Psoas muscle (tissue), 8 donors: ENCODE data around the gene CNTFR. TPM values are rescaled to one million over a fixed set of nuclear protein-coding genes. Genes with fewer than 3 reads are reported as not detected.
"Not testable (repeated sequence)": the region's sequence is repeated elsewhere in the genome, so short reads cannot be mapped to it uniquely, and the experiment has no call there.

Source experiments
- ATAC-seq, 4 donors: fragments of 200-7000 bp; cut with Tn5 transposase; one replicate each; pipeline ENCODE4 v1.9.1; 2020; ENCODE audit warnings: moderate library complexity in 3 of 4, mild to moderate bottlenecking in 2 of 4
- DNase-seq, 2 donors: peaks; one replicate each; pipeline ENCODE4 v3.0.0-alpha.2; 2020
- H3K27ac ChIP-seq: fragments of 200-600 bp; one replicate; pipeline ENCODE4 v1.8.0; 2022
- H3K27me3 ChIP-seq, 3 donors: fragments of 200-600 bp in 1 of 3; one replicate each; pipeline versions ENCODE4 v1.6.1 to v1.8.0; 2013 to 2022; ENCODE audit warnings: low read length in 2 of 3, mild to moderate bottlenecking in 2 of 3, moderate library complexity in 1 of 3; ENCODE audit not compliant: insufficient read depth in 3 of 3
- H3K36me3 ChIP-seq, 2 donors: fragments of 200-600 bp in 1 of 2; one replicate each; pipeline versions ENCODE4 v1.6.1 to v1.8.0; 2013 to 2022; ENCODE audit warnings: low read depth in 1 of 2, mild to moderate bottlenecking in 1 of 2, moderate library complexity in 1 of 2; ENCODE audit not compliant: insufficient read depth in 1 of 2
- H3K4me1 ChIP-seq: fragments of 200-600 bp; one replicate; pipeline ENCODE4 v1.8.0; 2022
- H3K4me3 ChIP-seq: fragments of 200-600 bp; one replicate; pipeline ENCODE4 v1.8.0; 2022; ENCODE audit warnings: mild to moderate bottlenecking
- H3K9me3 ChIP-seq: fragments of 200-600 bp; one replicate; pipeline ENCODE4 v1.8.0; 2022
- CTCF ChIP-seq: fragments of 200-600 bp; IDR thresholded peaks from one replicate; pipeline ENCODE4 v1.8.0; 2022; ENCODE audit warnings: antibody characterized with exemption
- WGBS, 3 donors: extraction: QIAGEN DNeasy Blood & Tissue Kit; methylation state at CpG; one replicate each; pipeline versions ENCODE4 v1.1.6 to v1.1.7; 2013; 5-methylcytosine and 5-hydroxymethylcytosine counted together
- intact Hi-C, 2 donors: fragments of 100-400 bp; cut with DNase I; formaldehyde crosslinking; loops; one replicate each; pipeline versions ENCODE4 v1.11.0 to v1.14.2; 2022
- long read RNA-seq, 2 donors: library from polyadenylated mRNA; unstranded; transcript quantifications; one replicate each; pipeline ENCODE4 v2.0.0, GENCODE V29; 2021
- polyA plus RNA-seq, 3 donors: library from polyadenylated mRNA; stranded (reverse); fragments of 200-250 nt; gene quantifications; one replicate each; pipeline ENCODE4 v1.2.3, GENCODE V29; 2013
- total RNA-seq, 4 donors: library from RNA; stranded (reverse); fragmentation: NEBNext Ultra II Directional in 2 of 4; extraction: Animal tissue kit (Norgen Biotek cat#: 25700) in 2 of 4; gene quantifications; one replicate each; pipeline versions ENCODE4 v1.2.1 to v1.2.4, GENCODE V29; 2021 to 2023
- donor health status: healthy with polysubstance abuse.
- donor health status: DM: no; HTN: no; CAD: no; lungs with moderate emphysema.
- donor health status: Bipolar disorder and iron deficiency.
- donor health status: healthy.
- donor health status: DM: yes; HTN: yes; CAD: no.
- donor health status: DM: no; HTN: no; CAD: no.
- donor health status: DM: no; HTN: no; CAD: no.
- donor health status: DM: yes; HTN: yes; CAD: no.

CNTFR gene, protein sequence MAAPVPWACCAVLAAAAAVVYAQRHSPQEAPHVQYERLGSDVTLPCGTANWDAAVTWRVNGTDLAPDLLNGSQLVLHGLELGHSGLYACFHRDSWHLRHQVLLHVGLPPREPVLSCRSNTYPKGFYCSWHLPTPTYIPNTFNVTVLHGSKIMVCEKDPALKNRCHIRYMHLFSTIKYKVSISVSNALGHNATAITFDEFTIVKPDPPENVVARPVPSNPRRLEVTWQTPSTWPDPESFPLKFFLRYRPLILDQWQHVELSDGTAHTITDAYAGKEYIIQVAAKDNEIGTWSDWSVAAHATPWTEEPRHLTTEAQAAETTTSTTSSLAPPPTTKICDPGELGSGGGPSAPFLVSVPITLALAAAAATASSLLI
- total RNA-seq = 10 to 100 TPM; 32.3 to 85.1 (median 54.7) TPM
- polyA plus RNA-seq = 10 to 100 TPM; 59.9 to 97.4 (median 64.4) TPM
- long read RNA-seq, donor 1, transcript CNTFR-202 (10 exons, 2,052 nt) = major isoform, 10 of 16 reads
- long read RNA-seq, donor 1, partial matches to known transcripts = 3 of 16 reads
- long read RNA-seq, donor 1, other reads (novel, unspliced or antisense) = 3 of 16 reads
- long read RNA-seq, donor 2, transcript CNTFR-202 (10 exons, 2,052 nt) = major isoform, 17 of 66 reads
- long read RNA-seq, donor 2, partial matches to known transcripts = 18 of 66 reads
- long read RNA-seq, donor 2, other reads (novel, unspliced or antisense) = 27 of 66 reads

- ATAC-seq (peak; percentile 28 to 61 (median 50)), DNase-seq (peak; percentile 71 to 88)
- Histone ChIP-seq H3K4me1 (peaks cover 59% of the 10 kb centered on the region), H3K36me3 (no peaks in the 10 kb centered on the region), H3K27ac (peak within 1 kb of the TSS; percentile 76), H3K27me3 (no peaks in the 10 kb centered on the region), H3K4me3 (peak within 1 kb of the TSS; percentile 80), H3K9me3 (no peaks in the 10 kb centered on the region)
- 1 to 6% (median 1%) methylated on average over 37 to 104 of the region's 104 CpGs for WGBS, 3 donors
- intact Hi-C loops = loop anchor here in 1 of 2 donors (2.0 to 5.0 kb wide), 2 partner anchors 43 to 258 kb away; no protein-coding TSS in a partner anchor
- TF ChIP-seq CTCF = no peak
Measured at GRCh38 chr9:34589636-34590380, at the start of gene CNTFR. Gene CNTFR (minus strand): TSS chr9:34589724. CDS start chr9:34568981, 20,743 bp downstream.

DNA sequence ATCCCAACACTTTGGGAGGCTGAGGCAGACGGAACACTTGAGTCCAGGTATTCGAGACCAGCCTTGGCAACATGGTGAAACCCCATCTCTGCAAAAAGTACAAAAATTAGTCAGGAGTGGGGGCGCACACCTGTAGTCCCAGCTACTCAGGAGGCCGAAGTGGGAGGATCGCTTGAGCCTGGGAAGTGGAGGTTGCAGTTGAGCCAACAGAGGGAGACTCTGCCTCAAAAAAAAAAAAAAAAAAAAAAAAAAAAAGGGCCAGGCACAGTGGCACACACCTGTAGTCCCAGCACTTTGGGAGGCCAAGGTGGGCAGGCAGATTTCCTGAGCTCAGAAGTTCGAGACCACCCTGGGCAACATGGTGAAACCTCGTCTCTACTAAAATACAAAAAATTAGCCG lies 49.8 kb upstream of the CNTFR start:
- H3K27me3 ChIP-seq, intact Hi-C loops, ATAC-seq, H3K27ac ChIP-seq, H3K9me3 ChIP-seq, H3K4me3 ChIP-seq: not testable (repeated sequence)
- WGBS, 3 donors = 85 to 91% (median 90%) methylated on average over 8 of the region's 8 CpGs
- Histone ChIP-seq H3K4me1 (peaks cover 22% of the 10 kb centered on the region), H3K36me3 (peaks cover 0 to 12% of the 10 kb centered on the region in 2 donors)
- peak in 1 of 2 donors; percentile 2 for DNase-seq

DNA sequence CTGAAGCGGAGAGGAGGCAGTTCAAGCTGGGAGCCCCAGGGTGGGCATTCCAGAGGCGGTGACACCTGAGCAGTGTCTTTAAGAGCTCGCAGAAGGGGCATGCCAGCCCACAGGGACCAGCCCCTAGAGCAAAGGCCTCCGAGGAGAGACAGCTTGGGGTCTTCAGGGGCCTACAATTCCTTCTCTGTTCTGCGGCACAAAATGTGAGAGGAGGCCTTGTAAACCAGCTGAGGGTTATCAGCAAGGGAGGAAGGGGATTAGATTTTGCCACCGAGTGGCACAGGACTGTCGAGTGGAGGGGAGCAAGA lies 48.6 kb upstream of the CNTFR start:
- no peak for ATAC-seq
- TF ChIP-seq CTCF = no peak
- intact Hi-C loops = no loop called here

DNA sequence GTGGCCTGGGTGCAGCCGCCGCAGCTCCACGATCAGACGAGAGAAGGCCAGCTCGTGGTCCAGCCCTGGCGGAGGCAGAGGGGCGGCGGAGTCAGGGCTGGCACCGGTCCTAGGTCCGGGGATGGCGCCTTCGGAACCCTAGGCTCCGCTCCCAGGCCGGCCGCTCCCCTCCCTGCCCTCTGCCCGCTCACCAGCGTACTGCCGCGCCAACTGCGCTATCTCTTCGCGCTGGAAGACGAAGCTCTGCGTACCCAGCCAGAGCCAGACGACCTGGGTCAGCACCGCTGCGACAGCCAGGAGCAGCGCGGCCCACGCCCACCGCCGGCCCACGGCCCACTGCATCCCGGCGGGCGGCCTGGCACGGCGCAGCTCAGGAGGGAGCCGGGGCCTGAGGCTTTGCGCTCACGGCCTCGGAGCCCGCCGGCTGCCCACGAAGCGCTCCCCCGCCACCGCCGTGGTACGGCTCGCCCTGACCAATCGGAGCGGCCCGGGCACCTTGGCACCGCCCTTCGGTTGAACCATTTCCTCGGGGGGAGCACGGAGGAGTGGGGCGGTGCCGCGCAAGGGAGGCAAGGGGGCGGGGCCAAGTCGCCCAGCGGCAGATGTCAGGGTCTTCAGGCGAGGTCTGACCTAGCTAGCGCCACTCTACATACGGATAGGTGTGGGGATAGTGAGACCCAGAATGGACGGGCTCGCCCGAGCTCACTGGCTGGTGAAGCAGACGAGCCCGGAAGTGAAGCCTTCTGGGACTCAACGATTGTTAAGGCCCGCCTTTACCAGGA lies 48.0 kb upstream of the CNTFR start, which contains the start of gene SIGMAR1:
Gene SIGMAR1 (minus strand): TSS at position 432 of the 782 bp plus-strand sequence. CDS start 90 bp downstream, at position 342.
- peaks cover 0 to 12% of the 10 kb centered on the region in 2 donors for H3K36me3 ChIP-seq
- H3K27me3 ChIP-seq = no peaks in the 10 kb centered on the region
- intact Hi-C loops = no loop called here
- H3K4me1 ChIP-seq = peaks cover 26% of the 10 kb centered on the region
- 0 to 1% (median 1%) methylated on average over 54 to 74 of the region's 74 CpGs for WGBS, 3 donors
- H3K27ac ChIP-seq = peak within 1 kb of the TSS; percentile 91
- DNase-seq (peak; percentile 96 to 97), ATAC-seq (peak; percentile 95 to 97 (median 96))
- H3K4me3 ChIP-seq = peak within 1 kb of the TSS; percentile 94
- no peak for TF ChIP-seq CTCF
- no peaks in the 10 kb centered on the region for H3K9me3 ChIP-seq

More for the DNA sequence above, 48.6 kb upstream of the CNTFR start:
- Histone ChIP-seq H3K27me3 (no peaks in the 10 kb centered on the region), H3K4me1 (peaks cover 26% of the 10 kb centered on the region), H3K27ac (peak overlapping the region; percentile 91), H3K4me3 (peak overlapping the region; percentile 94), H3K36me3 (peaks cover 0 to 12% of the 10 kb centered on the region in 2 donors), H3K9me3 (no peaks in the 10 kb centered on the region)
- no peak for DNase-seq
- WGBS, 3 donors = 14 to 28% (median 22%) methylated on average over 7 of the region's 7 CpGs
